ENCODE results near the gene RPL41. TPM values are rescaled to one million over a fixed set of nuclear protein-coding genes. Genes with fewer than 3 reads are reported as not detected.
"Not testable (repeated sequence)": the region's sequence is repeated elsewhere in the genome, so short reads cannot be mapped to it uniquely, and the experiment has no call there.

The RPL41 gene
- total RNA-seq, 1 experiment from 2014 or later, result 1,853 TPM

DNA sequence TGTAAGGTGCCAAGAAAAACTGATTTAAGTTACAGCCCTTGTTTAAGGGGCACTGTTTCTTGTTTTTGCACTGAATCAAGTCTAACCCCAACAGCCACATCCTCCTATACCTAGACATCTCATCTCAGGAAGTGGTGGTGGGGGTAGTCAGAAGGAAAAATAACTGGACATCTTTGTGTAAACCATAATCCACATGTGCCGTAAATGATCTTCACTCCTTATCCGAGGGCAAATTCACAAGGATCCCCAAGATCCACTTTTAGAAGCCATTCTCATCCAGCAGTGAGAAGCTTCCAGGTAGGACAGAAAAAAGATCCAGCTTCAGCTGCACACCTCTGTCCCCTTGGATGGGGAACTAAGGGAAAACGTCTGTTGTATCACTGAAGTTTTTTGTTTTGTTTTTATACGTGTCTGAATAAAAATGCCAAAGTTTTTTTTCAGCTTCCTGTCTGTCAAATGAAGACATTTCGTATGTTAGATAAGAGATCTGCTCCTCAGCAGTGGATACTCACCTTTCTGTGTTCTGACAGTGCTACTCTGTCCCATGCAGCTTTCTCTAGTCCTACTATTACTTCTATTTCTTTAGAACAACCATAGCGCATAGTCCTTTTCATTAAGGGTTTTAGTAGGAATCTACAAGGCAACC, 13.2 kb upstream of the RPL41 start:
- no peak for DNase-seq (ENCODE audit: low read depth)

DNA sequence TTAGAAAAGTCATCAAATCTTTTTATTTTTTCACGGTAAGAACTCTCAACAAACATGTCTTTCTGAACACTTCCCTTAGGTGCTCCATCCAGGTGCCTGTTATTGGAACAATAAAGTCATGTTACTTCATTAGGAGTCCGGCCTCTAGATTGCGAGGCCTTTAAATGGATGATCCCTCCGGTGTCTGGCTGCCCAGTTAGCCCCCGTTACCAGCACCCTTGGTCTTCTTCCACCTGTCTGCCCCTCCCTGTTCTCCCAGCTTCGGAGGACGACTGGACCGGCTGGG, 12.7 kb upstream of the RPL41 start:
- DNase-seq (ENCODE audit: low read depth), result no peak

DNA sequence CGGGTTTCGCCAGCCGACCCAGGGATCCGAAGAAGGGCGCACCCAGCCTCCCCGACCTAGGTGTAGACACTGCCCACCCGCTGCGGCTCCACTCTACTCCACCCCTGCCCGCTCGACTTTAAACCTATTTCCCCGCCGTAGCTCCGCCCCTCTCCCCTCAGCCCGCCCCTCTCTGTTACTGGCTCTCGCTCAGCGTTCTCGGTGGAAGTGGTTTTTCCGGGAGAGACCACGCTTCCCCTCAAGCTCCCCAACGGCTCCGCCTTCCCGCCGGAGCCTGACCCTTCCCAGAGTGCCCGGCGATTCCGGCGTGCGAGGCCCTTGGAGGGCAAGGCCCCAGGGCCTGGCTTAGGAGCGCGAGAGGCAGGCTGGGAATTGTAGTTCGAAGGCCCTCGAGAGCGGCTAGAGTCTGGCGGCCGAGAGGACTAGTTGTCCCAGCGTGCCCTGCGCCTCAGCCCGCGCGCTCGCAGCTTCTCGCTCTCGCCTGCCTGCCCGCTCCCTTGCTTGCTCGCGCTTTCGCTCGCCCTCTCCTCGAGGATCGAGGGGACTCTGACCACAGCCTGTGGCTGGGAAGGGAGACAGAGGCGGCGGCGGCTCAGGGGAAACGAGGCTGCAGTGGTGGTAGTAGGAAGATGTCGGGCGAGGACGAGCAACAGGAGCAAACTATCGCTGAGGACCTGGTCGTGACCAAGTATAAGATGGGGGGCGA, 12.2 kb upstream of the RPL41 start, which contains the start of gene PA2G4:
Gene PA2G4 (plus strand): TSS at position 451 of the 706 bp plus-strand sequence. CDS start 179 bp downstream, at position 630.
- peak; percentile 99 for DNase-seq (ENCODE audit: low read depth)

DNA sequence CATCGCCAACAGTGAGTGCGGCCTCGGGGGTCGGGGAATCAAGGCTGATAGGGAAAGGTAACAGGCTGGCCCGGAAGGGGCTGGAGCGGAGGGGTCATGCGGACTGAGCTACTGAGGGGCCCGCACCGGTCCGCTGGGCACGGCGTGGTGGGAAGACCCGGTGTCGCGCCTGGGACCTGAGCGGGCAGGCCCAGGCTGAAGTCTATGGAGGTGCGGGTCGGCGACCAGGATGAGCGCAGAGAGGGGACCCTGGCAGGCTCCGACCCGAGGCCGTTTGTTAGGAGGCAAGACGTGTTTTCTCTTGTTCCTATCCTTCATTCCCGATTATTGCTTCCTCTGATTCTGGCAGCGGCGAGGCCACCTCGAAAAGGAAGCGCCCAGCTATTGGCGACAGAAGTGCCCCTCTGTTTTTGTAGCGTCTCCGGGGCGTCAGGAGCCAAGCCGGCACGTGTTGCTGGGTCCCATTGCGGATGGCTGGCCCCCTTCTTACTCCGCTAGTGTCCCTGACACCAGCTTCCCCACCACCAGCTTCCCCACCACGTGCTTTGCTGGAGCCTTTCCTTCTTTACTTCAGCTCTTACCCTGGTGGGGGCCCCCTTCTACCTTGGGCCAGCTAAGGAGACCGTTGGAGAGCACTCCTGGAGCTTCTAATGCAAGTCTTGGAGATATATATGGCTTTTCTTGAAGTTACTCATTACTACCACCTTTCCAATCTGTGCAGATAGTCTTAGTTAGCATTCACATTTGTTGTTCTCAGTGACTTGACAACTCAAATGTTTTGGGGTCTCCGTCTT, 11.4 kb upstream of the RPL41 start:
- peak; percentile 23 for DNase-seq (ENCODE audit: low read depth)

DNA sequence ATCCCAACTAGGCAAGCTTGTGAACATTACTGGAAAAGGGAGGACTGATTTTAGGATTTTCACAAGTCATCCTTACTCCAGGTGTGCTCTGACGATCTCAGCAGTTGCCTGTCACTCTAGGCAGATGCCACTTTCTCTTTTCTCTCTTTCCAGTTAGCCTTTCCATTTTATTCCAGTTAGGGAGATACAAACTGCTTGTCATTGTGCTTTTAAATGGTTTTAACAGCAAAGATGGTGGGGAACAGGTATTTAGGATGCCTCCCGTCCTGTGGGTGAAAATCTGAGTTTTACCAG, 10.9 kb upstream of the RPL41 start:
- DNase-seq (ENCODE audit: low read depth), result no peak

DNA sequence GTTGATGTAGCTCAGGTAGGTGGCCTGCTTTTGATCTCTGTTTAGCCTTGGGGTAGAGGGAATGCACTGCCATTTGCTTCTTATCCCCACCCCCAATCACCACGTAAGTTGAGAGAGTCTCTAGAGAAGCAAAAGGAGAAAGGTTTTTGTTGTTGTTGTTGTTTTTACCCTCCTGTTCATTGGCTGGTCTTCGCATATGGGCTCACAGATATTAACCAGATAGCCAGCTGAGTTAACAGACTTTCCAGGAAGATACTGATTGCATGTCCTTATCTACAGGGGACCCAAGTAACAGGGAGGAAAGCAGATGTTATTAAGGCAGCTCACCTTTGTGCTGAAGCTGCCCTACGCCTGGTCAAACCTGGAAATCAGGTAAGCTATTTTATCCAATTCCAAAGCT, 9.2 kb upstream of the RPL41 start:
- no peak for DNase-seq (ENCODE audit: low read depth)

DNA sequence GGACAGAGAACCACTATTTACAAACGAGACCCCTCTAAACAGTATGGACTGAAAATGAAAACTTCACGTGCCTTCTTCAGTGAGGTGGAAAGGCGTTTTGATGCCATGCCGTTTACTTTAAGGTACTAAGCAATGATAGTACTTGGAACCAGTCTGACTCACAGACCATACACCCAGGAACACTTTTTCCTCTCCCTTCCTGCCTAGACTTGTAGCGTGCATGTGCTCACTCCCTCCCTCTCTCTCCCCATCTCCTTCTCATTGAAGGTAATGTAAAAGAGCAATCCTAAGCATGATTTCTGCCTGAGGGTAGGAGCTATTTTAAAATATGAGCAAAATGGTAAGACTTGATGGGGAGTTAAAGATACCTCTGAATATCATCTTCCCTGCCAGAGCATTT, 5.9 kb upstream of the RPL41 start:
- no peak for DNase-seq (ENCODE audit: low read depth)

DNA sequence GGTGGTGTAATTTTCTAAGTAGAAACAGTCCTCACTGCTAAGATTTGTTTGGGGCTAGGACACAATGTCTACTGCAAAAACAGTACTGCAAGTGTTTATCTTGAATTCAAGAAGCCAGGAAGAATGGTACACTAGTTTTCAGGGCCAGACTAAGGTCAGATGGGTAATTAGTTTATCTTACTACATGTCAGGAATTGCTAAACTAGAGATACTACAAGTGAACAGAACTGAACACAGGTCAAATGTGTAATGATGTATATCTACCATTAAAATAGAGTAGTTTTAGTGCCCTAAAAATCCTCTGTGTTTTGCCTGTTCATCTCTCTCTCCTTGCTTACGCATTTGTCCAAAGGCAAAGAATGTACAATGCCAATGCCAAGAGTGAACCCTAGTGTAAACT, 2.3 kb upstream of the RPL41 start:
- DNase-seq (ENCODE audit: low read depth), result no peak

DNA sequence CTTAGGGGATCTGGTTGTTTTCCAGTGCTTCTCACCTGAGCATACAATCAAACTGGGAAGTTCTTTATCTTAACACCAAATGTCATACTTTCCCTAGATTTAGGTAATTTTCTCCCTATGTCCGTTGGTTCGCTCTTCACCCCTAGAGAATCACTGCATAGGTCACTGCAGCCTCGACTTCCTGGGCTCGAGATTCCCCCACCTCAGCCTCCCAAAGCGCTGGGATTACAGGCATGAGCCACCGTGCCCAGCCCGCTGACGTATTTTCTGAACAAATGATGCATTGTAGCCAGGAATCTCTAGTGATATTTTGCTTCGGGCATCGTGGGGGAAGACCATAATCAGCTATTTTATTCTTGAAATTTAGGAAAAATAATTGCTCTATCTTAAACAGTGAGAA, 1.1 kb upstream of the RPL41 start:
- no peak for DNase-seq (ENCODE audit: low read depth)

DNA sequence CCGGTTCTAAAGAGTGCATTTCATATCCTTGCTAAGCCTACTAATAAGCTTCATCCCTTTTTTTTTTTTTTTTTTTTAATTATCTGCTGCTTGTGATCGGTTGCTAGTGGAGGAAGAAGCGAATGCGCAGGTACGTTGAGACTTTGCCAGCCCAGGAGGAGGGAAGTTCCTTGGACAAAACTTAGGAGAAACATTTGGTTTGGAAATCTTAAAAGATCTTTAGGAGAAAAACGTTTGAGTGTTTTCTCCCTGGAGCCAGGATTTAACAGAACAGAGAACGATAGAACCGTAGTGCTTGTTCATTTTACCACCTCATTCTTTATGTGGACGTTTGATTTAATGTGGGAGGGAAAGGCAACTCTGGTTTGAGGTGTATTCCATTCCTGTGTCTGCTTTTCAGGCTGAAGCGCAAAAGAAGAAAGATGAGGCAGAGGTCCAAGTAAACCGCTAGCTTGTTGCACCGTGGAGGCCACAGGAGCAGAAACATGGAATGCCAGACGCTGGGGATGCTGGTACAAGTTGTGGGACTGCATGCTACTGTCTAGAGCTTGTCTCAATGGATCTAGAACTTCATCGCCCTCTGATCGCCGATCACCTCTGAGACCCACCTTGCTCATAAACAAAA, 761 bp downstream of the RPL41 start:
- not testable (repeated sequence) for DNase-seq (ENCODE audit: low read depth)

DNA sequence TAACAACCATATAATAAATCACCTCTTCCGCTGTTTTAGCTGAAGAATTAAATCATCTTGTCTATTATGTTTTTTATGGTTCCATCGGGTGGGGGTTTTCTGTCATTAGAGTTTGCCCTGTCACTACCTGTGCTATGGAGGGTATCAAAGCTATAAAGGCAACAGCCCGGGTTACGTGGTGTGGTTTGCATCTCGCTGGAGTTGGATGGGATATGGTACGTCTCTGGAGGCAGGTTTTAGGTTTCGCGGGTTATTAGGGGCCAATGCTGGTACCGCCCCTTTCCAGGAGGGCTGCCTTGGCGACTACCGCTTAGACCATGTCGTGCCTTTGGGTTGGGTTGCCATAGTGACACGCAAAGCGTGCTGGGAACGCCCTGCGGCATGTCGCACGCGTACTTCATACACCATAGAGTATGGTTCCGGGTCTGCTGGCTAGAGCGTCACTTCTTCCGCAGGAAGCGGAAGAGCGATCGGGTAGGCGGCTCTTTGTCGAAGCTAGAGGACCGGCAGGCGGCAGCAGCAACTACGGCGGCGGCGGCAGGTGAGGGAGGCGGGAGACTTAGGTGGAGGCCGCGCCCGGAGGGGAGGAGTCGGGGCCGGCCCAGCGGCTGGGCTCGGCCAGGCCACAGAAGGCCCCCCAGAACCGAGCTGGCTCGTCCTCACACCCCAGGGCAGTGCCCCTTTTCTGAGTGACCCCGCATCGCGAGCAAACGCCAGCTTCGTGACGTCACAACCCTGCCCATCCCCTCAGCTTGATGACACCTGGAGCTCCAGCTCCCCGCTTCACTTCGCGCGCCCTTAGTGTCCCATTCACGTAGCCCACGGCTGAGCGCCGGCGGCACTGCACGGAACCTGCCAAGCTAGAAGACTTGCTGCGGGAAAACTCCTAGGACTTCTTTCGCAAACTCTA, 1.6 kb downstream of the RPL41 start, which contains the start of gene ZC3H10:
Gene ZC3H10 (plus strand): TSS at position 489 of the 910 bp plus-strand sequence. CDS start 2,297 bp downstream, outside the sequence.
- DNase-seq (ENCODE audit: low read depth), result peak; percentile 99

DNA sequence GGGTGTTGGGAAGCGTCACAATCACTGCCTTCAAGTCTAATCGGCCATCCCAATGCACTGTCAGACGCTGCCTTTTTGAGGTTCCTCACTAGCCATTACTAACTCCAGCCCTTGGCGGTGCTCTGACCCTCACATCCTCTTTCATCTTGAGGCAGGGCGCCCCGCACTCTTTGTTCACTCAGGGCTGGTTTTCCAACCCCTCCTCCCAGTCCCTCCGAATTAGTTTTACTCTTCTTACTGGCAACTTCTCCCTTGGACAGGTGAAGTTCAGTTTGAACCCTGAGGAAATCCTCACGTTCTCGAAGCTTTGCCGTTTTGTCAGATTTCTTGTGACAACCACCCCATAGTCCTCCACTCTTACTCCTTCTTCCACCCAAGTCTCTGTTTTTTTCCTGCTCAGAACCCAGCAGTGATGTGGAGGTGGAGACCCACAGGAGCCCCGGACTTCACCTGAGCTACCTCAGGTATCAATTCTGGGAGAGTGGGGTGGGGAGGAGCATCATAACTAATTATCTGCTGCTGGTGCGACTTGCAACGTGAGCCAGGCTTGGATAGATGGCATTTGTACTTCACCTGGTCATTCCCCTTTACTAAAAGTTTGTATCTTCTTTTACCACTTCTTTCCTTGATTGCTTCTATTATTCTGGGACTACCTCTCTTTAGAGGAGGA, 2.4 kb downstream of the RPL41 start:
- DNase-seq (ENCODE audit: low read depth), result no peak

DNA sequence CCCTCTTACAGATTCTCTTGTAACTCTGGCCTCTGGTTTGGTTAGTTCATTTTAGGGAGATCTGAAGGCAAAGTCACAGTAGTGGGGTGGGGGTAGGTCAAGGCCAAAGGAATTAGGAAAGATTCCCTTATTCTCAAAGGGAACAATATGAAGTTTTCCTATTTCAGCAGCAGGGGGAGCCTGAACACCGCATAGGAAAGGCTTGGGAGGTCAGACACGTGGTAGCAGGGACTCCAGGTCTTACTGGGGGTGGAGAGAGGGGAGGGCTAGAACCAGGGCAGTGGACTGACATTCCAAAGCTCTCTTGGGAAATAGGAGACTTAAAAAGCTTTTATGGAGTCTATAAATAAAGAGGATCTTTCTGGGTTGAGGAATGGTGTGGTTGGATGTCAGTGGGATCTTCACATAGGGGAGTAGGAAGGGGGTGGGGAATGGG, 2.9 kb downstream of the RPL41 start:
- DNase-seq (ENCODE audit: low read depth), result peak; percentile 94

DNA sequence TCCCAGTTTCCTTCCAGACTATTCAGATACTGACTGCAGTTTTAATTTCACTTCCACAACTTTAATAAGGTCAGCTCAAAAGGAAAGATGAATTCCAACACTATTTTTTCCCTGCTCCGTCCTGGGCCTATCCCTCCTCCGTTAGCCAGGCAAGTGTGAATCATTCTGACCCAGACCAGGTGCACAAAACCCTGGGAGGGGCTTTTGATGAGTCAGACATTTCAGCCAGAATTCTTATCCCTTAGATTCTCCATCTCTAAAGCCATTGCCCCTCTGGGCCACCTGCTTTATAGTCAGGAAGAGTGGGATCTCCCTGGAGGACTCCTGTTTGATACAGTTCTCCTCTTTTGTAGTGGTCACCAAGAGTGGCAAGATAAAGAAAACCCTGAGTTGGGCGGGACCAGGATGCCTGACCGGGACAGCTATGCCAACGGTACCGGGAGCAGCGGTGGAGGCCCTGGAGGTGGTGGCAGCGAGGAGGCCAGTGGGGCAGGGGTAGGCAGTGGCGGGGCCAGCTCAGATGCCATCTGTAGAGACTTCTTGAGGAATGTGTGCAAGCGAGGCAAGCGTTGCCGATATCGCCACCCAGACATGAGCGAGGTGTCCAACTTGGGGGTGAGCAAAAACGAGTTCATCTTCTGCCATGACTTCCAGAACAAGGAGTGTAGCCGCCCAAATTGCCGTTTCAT, 3.9 kb downstream of the RPL41 start:
- DNase-seq (ENCODE audit: low read depth), result peak; percentile 70

DNA sequence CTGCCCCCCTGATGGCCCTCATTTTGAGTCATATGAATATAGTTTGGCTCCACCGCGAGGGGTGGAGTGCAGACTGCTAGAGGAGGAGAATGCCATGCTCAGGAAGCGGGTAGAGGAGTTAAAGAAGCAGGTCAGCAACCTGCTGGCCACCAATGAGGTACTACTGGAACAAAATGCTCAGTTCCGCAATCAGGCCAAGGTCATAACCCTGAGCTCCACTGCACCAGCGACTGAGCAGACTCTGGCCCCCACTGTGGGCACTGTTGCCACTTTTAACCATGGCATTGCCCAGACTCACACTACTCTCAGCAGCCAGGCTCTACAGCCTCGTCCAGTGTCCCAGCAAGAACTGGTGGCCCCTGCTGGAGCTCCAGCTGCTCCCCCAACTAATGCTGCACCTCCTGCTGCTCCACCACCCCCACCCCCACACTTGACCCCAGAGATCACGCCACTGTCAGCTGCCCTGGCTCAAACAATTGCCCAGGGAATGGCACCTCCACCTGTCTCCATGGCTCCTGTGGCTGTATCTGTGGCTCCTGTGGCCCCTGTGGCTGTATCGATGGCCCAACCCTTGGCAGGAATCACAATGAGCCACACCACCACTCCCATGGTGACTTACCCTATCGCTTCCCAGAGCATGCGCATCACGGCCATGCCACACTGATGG, 4.9 kb downstream of the RPL41 start:
- no peak for DNase-seq (ENCODE audit: low read depth)

DNA sequence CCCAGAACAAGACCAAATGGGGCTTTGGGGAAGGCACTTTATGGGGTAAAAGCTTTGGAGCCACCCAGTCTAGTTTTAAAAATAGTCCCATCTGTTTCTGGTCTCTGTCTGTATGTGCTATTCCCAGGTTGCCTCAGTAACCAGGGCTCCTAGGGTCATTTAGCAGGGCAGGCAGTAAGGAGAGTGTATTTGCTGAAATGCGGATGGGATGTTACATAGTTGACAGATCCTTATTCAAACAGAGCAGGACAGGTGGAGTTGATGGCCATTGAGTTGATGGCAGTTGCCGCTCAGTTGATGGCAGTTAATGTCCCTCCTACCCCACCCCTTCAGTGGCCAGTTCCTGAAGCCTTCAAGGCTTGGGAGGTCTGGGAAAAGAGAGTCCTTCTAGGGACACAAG, 6.2 kb downstream of the RPL41 start:
- no peak for DNase-seq (ENCODE audit: low read depth)

DNA sequence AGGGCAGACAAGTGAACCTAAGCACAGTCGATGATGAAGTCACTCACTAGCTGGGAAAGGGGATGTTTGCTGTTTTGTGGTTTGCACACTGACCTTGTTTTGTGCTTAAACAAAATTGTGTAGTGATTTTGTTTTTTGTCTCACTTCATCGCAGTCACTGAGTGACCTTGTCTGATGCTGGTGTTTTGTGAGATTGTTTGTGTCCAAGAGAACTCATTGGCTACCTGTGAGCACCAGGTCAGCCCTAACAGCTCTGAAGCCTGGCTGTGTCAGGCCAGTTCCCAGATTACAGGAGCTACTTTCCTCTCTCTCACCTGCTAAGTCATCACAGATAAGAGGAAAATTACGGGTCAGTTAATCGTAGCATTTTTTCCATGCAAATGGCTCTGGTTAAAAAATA, 7.7 kb downstream of the RPL41 start:
- DNase-seq (ENCODE audit: low read depth), result no peak

DNA sequence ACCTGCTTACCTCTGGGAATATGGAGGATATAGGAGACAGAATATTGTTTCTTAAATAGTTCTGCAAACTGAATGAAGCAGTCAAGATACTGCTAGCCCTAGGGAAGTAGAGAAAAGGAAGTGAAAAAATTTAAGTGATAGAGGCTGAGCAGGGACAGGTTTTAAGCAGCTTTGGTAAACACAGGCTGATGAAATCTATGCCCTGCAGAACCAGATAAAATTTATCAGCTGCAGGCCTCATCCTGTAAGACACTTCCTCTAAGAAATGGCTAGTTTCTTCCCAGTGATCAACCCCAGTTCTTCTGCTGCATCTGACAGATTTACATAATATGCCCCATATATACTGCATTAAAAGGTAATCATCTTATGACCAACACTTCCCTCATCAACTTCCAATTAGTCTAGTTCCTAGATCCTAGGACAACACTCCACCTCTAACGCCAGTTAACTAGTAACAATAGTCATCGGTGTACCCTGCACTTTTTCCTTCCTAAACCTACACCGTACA, 10.4 kb downstream of the RPL41 start:
- no peak for DNase-seq (ENCODE audit: low read depth)

DNA sequence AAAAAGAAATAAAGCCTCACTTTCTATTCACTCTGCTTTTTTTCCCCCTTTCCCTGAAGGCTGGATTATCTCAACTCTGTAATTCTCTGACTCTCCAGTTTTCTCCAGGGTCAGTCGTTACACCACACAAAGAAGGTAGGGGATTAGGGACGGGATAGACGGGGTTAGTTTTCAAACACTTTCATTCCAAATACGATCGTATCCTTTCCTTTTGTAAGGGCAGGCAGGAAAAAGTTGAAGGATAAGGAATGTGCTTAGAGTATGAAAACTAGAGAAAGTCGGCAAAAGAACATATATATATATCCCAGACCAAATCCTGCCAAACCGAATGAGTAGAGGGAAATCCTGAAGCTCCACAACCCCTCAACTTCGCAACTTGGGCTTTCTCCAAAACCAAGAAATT, 11.1 kb downstream of the RPL41 start:
- DNase-seq (ENCODE audit: low read depth), result no peak
